ENCODE measurements around the gene ENO1.

GRCh38 chr1:8848663-8849386 is 29.7 kb downstream of the ENO1 start:
- no peak for TF ChIP-seq MAX (IDR thresholded peaks at IDR 0.05; ENCODE audit: insufficient read depth, insufficient read length)
- TF ChIP-seq JUN (IDR thresholded peaks at IDR 0.05; ENCODE audit: borderline replicate concordance, insufficient read depth, insufficient read length, low read depth) = no peak
- no peak for TF ChIP-seq EZH2 (IDR thresholded peaks at IDR 0.05; ENCODE audit: borderline replicate concordance, low read depth, low read length, severe bottlenecking)
- TF ChIP-seq CTCF (IDR thresholded peaks at IDR 0.05; ENCODE audit: extremely low read depth in 1 of 2, insufficient read depth in 1 of 2, low read depth in 1 of 2, low read length in 2 of 2) = peak; percentile 85 to 99
- no peak for TF ChIP-seq GATA2 (IDR thresholded peaks at IDR 0.05; ENCODE audit: insufficient read depth, insufficient read length, low read depth, low read length)
- TF ChIP-seq MYC (IDR thresholded peaks at IDR 0.05; ENCODE audit: low read depth, low read length) = no peak

Measured in endothelial cell of umbilical vein (primary cell).